Astrocyte of the cerebellum (primary cell): ENCODE results near the gene MYO10.
"Not testable (repeated sequence)": the region's sequence is repeated elsewhere in the genome, so short reads cannot be mapped to it uniquely, and the experiment has no call there.

Experiments
- DNase-seq: peaks from one replicate; pipeline ENCODE4 v3.0.0-alpha.2; 2011; ENCODE audit warnings: low read depth
- H3K4me3 ChIP-seq: 2 replicates; pipeline ENCODE4 v1.5.1; 2011; ENCODE audit warnings: mild to moderate bottlenecking, low read depth, low read length, moderate library complexity
- in situ Hi-C: cut with HindIII; loops from 2 replicates; pipeline ENCODE4 v1.10.0; 2017; ENCODE audit warnings: low sequenced_read_pairs
- TF ChIP-seq, protein P1 (sequence below): IDR thresholded peaks from 2 replicates; pipeline ENCODE4 v1.5.1; 2012; ENCODE audit warnings: low read length, low read depth, moderate library complexity, mild to moderate bottlenecking; ENCODE audit errors: missing control alignments

MYO10 gene

DNA sequence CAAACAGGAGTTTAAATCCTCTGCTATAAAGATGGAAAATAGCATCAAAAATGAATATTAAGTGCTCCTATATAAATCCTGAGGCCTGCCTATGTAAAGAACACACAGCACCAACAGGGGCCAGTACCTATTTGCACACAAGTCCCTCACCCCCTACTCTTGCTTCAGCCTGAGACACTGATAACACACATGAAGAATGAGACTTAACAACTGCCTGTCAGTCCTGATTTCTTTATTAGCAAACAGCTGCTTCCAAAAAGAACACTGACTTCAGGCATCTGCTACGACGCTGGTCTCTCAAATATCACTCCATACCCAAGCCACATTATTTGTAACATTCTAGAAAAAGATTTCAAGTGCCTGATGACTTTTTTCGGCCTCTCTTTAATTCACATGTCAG, 55.5 kb downstream of the MYO10 start:
- no peak overlapping the region for H3K4me3 ChIP-seq
- TF ChIP-seq, protein P1, sequence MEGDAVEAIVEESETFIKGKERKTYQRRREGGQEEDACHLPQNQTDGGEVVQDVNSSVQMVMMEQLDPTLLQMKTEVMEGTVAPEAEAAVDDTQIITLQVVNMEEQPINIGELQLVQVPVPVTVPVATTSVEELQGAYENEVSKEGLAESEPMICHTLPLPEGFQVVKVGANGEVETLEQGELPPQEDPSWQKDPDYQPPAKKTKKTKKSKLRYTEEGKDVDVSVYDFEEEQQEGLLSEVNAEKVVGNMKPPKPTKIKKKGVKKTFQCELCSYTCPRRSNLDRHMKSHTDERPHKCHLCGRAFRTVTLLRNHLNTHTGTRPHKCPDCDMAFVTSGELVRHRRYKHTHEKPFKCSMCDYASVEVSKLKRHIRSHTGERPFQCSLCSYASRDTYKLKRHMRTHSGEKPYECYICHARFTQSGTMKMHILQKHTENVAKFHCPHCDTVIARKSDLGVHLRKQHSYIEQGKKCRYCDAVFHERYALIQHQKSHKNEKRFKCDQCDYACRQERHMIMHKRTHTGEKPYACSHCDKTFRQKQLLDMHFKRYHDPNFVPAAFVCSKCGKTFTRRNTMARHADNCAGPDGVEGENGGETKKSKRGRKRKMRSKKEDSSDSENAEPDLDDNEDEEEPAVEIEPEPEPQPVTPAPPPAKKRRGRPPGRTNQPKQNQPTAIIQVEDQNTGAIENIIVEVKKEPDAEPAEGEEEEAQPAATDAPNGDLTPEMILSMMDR, result no peak
- in situ Hi-C loops, result no loop called here
- no peak for DNase-seq

DNA sequence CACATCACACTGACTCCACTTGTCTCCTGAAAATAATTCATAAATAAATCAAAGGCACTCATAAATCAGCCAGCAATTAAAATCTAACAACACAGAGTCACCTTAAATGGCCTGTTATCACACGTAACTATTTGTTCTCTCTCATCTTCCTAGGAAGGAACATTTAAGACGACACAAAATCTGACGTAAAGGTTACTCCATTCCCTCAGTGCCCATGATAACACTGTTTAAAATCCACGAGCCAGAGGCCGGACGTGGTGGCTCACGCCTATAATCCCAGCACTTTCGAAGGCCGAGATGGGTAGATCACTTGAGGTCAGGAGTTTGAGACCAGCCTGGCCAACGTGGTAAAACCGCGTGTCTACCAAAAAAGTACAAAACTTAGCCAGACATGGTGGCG, 56.4 kb downstream of the MYO10 start:
- no peak overlapping the region for H3K4me3 ChIP-seq
- DNase-seq, result no peak
- in situ Hi-C loops, result no loop called here
- TF ChIP-seq, protein P1, result no peak

DNA sequence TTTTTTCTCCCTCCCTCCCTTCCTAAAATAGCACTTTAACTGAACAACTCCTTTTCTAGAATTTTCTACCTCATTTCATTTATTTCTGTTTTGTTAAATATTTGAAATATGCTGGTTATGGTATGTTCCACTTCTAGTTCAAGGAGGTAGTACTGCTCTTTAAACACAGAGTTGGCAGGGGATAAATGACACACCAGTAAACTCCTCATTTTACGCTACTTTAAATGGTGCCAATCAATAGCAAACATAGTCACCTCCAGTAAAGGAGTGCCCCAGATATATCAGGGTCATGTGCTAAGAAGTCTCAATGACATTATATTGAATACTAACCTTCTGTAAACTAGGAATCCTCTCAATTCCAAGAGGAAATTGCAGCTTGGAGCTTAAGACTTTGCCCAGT, 56.9 kb downstream of the MYO10 start:
- no peak overlapping the region for H3K4me3 ChIP-seq
- TF ChIP-seq, protein P1, result no peak
- DNase-seq, result no peak
- in situ Hi-C loops, result no loop called here

GRCh38 chr5:16877267-16877935, 58.7 kb downstream of the MYO10 start:
- DNase-seq, result no peak
- TF ChIP-seq, protein P1, result no peak
- in situ Hi-C loops, result no loop called here

GRCh38 chr5:16874424-16874823, 61.7 kb downstream of the MYO10 start:
- DNase-seq, H3K4me3 ChIP-seq, in situ Hi-C loops: not testable (repeated sequence)

More at GRCh38 chr5:16877267-16877935, 58.7 kb downstream of the MYO10 start:
- no peak overlapping the region for H3K4me3 ChIP-seq

GRCh38 chr5:16871746-16872339, 64.2 kb downstream of the MYO10 start:
- TF ChIP-seq, protein P1, result no peak
- H3K4me3 ChIP-seq, result no peak overlapping the region
- in situ Hi-C loops, result no loop called here
- no peak for DNase-seq

GRCh38 chr5:16870878-16871277, 65.2 kb downstream of the MYO10 start:
- DNase-seq, result no peak
- no peak overlapping the region for H3K4me3 ChIP-seq
- TF ChIP-seq, protein P1, result no peak
- in situ Hi-C loops, result no loop called here
